ENCODE data around the gene LRRC4C. TPM values are rescaled to one million over a fixed set of nuclear protein-coding genes. Genes with fewer than 3 reads are reported as not detected.
A peak's percentile ranks its signal among the peaks of the same experiment; 100 is the strongest.

The LRRC4C gene
- total RNA-seq, 1 experiment from 2014 or later: 0.72 TPM

GRCh38 chr11:41309716-41310115 is 149.7 kb downstream of the LRRC4C start:
- Mint-ChIP-seq H3K27ac (no peak overlapping the region), H3K9me3 (peaks cover 12% of the 10 kb centered on the region), H3K4me1 (peaks cover 32% of the 10 kb centered on the region), H3K36me3 (peaks cover 5% of the 10 kb centered on the region), H3K4me3 (no peak overlapping the region), H3K27me3 (ENCODE audit: low read depth) (peaks cover 4% of the 10 kb centered on the region; the same call in 1 of the 2 replicates)
- no peak for TF ChIP-seq ARID4B (CRISPR knock-in tag; IDR thresholded peaks at IDR 0.05; ENCODE audit: borderline replicate concordance)
- TF ChIP-seq CTCF (IDR thresholded peaks at IDR 0.05): 0 out of 2 replicates have a peak, but pooled peaks have one; percentile 42
- POLR2A ChIA-PET: no interaction called here
- peak; percentile 12 for DNase-seq (ENCODE audit: low spot score)
- CTCF ChIA-PET: interaction anchor here (0.9 to 1.5 kb wide), 4 partner anchors 11 to 24 kb away, joined by 3 to 4 read pairs (median 3); no protein-coding TSS in a partner anchor
- ATAC-seq: peak; percentile 65

GRCh38 chr11:41309111-41309522 is 150.3 kb downstream of the LRRC4C start:
- H3K4me1 Mint-ChIP-seq: peaks cover 32% of the 10 kb centered on the region
- ChIA-PET POLR2A (interaction anchor here (0.7 kb wide), 1 partner anchor 56 kb away, joined by 3 read pairs; no protein-coding TSS in a partner anchor), CTCF (interaction anchor here (0.9 to 1.5 kb wide), 4 partner anchors 11 to 24 kb away, joined by 3 to 4 read pairs (median 3); no protein-coding TSS in a partner anchor)

More at GRCh38 chr11:41309111-41309522, 150.3 kb downstream of the LRRC4C start:
- Mint-ChIP-seq H3K9me3 (peaks cover 12% of the 10 kb centered on the region), H3K36me3 (peaks cover 5% of the 10 kb centered on the region), H3K27ac (no peak overlapping the region), H3K4me3 (no peak overlapping the region), H3K27me3 (ENCODE audit: low read depth) (peaks cover 4% of the 10 kb centered on the region; the same call in 1 of the 2 replicates)
- DNase-seq (ENCODE audit: low spot score): no peak
- peak; percentile 32 for ATAC-seq
- TF ChIP-seq HMGXB4 (CRISPR knock-in tag; IDR thresholded peaks at IDR 0.05) (no peak), ZNF423 (CRISPR knock-in tag; IDR thresholded peaks at IDR 0.05) (no peak), RORB (CRISPR knock-in tag; IDR thresholded peaks at IDR 0.05) (no peak), NFYB (CRISPR knock-in tag; conservative IDR thresholded peaks at IDR 0.05; ENCODE audit: low read depth) (no peak), ZNF532 (CRISPR knock-in tag; IDR thresholded peaks at IDR 0.05; ENCODE audit: borderline replicate concordance) (no peak), ZNF138 (CRISPR knock-in tag; conservative IDR thresholded peaks at IDR 0.05) (no peak), TCF7 (CRISPR knock-in tag; IDR thresholded peaks at IDR 0.05; ENCODE audit: low read depth) (no peak), CTCF (IDR thresholded peaks at IDR 0.05) (no peak), SOX15 (CRISPR knock-in tag; IDR thresholded peaks at IDR 0.05) (no peak), ZNF121 (CRISPR knock-in tag; IDR thresholded peaks at IDR 0.05) (no peak)
